T-helper 1 cell treated with Interleukin-12 subunit alpha and Interleukin-12 subunit beta and Interleukin-4 antibody, amounts not matched to agents 30 μg/mL and 1 μg/mL, for 36 hours (primary cell): Measurements from ENCODE around the gene TRAFD1.

Source experiments
- H3K27ac Mint-ChIP-seq: one replicate; pipeline ENCODE4 v1.8.0; 2021; ENCODE audit warnings: mild to moderate bottlenecking, mixed read lengths
- H3K27me3 Mint-ChIP-seq: one replicate; pipeline ENCODE4 v1.8.0; 2021; ENCODE audit warnings: low read depth, mixed read lengths
- H3K36me3 Mint-ChIP-seq: one replicate; pipeline ENCODE4 v1.8.0; 2021; ENCODE audit warnings: low read depth, mixed read lengths
- H3K4me1 Mint-ChIP-seq: one replicate; pipeline ENCODE4 v1.8.0; 2021; ENCODE audit warnings: low read depth, mixed read lengths
- H3K4me3 Mint-ChIP-seq: one replicate; pipeline ENCODE4 v1.8.0; 2021; ENCODE audit warnings: mild to moderate bottlenecking, moderate library complexity, mixed read lengths
- H3K9me3 Mint-ChIP-seq: one replicate; pipeline ENCODE4 v1.8.0; 2021; ENCODE audit warnings: mixed read lengths

The TRAFD1 gene

GRCh38 chr12:112170971-112171596 lies 45.7 kb downstream of the TRAFD1 start:
- Mint-ChIP-seq H3K36me3 (peaks cover 25% of the 10 kb centered on the region), H3K9me3 (no peaks in the 10 kb centered on the region), H3K4me1 (no peaks in the 10 kb centered on the region), H3K27me3 (no peaks in the 10 kb centered on the region), H3K4me3 (no peak overlapping the region), H3K27ac (no peak overlapping the region)

DNA sequence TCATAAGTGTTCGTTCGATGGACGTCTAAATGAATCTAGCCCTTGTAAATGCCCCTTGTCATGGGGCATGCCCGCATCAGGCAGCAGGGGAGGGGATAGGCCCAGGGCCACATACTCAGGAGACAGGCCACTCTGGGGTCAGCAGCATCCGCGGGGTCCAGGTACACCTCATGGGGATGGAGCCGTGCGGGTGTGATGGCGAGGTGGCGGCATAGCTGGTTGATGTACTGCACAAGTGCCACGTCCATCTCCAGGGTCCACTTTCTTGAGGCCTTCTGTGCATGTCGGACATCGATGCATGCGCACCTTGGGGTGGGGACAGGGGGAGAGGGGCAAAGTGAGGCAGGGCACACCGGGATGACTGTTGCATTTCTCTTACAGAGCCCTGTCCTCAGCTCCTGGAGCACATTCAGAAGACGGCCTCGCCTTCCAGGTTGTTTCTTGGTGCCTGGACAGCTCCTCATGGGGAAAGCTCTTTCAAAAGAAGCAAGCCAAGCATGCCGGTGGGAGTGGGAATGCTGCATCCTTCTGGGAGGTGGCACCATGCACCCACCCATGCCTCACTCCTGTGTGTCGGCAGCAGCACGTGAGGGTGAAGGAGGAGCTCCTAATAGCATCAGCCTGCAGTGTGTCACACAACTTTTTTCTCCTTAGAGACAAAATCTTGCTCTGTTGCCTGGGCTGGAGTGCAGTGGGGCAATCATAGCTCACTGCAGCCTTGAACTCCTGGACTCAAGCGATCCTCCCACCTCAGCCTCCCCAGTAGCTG lies 47.4 kb downstream of the TRAFD1 start:
- Mint-ChIP-seq H3K4me1 (no peaks in the 10 kb centered on the region), H3K27ac (no peak overlapping the region), H3K4me3 (no peak overlapping the region), H3K36me3 (peaks cover 28% of the 10 kb centered on the region), H3K27me3 (no peaks in the 10 kb centered on the region), H3K9me3 (no peaks in the 10 kb centered on the region)

DNA sequence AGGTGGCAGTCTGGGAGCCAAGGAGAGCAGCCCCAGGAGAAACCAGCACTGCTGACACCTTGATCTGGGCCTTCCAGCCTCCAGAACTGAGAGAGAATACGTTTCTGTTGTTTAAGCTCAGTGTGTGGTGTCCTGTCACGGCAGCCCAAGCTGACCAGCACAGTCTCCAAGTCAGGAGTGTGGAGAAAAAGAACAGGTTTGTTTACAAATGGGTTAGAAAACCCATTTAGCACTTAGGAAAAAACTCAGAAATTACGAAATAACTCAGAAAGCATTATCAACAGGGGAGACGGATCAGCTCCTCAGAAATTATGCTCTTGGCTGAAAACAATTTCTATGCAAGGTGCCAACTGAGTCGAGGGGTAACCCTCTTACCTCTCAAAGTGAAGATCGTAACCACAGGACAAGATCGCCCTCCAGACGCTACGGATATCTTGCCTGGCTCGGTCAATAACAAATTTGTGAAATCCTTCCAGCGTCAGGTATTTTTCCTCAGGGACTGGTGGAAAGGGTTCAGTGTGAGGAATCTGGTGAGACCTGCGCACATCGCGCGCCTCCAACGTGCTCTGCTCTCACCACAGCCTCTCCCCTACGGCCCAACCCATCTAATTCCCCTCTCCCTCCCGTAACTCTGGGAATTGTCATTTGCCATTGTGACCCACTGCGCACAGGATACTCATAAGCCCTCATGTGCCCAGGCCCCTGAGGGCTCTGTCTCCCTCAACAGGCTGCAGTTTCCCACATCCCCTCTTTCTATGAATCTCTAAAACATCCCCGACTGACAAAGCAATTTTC lies 50.2 kb downstream of the TRAFD1 start:
- Mint-ChIP-seq H3K27ac (no peak overlapping the region), H3K4me3 (no peak overlapping the region), H3K27me3 (no peaks in the 10 kb centered on the region), H3K4me1 (no peaks in the 10 kb centered on the region), H3K36me3 (peaks cover 27% of the 10 kb centered on the region), H3K9me3 (no peaks in the 10 kb centered on the region)

DNA sequence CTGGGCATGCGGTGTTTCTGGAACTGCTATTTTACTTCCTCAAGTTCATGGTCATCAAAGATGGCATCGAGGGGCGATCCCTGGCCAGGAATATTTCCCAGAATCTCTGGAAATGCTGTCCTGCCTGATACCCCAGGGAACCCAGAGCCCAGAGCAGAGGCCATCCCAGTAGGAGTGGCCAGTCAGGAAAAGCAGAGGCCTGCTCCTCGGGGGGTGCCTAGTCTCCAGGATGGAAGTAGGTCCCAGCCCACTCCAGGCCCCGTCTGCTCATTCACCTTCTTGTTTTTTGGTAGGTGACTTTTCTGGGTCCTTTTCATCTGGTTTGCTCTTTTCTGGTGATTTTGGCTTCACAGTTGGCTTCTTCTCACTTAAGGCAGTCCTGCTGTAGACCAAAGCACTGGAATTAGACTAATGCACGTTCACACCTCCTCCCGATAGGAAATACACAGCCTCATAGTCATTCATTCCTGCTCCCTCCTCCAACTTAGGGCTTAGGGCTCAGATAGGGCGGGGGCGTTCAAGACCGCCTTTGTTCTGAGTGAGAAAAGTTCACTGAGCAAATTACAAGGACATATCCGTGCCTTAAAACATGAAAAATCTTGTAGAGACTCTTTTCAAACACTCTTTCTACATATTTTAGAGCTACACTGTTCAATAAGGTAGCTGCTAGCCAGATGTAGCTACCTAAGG lies 51.1 kb downstream of the TRAFD1 start:
- no peaks in the 10 kb centered on the region for H3K27me3 Mint-ChIP-seq
- no peaks in the 10 kb centered on the region for H3K9me3 Mint-ChIP-seq
- H3K4me3 Mint-ChIP-seq = no peak overlapping the region
- peaks cover 24% of the 10 kb centered on the region for H3K36me3 Mint-ChIP-seq
- H3K27ac Mint-ChIP-seq = no peak overlapping the region
- H3K4me1 Mint-ChIP-seq = no peaks in the 10 kb centered on the region

DNA sequence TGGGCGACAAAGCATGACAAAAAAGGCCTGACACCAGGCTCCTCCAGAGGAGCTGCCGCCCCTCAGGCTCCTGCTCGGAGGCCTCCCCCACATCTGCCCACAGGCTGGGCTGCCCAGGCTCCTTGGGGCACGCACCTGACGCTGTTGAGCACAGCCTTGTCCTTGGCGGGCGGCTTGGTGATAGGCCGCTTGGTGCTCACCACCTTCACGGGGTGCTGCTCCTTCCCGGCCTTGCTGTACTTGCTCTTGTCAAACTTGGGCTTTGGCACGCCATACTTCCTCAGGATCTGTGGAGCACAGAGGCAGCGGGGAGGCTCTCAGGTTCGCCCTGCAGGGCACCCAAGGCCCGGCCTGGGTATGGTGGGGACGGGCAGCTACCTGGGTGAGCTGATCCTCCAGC lies 53.4 kb downstream of the TRAFD1 start:
- H3K4me1 Mint-ChIP-seq = peaks cover 9% of the 10 kb centered on the region
- no peaks in the 10 kb centered on the region for H3K9me3 Mint-ChIP-seq
- no peaks in the 10 kb centered on the region for H3K27me3 Mint-ChIP-seq
- H3K36me3 Mint-ChIP-seq = peaks cover 24% of the 10 kb centered on the region
- no peak overlapping the region for H3K27ac Mint-ChIP-seq
- H3K4me3 Mint-ChIP-seq = no peak overlapping the region

DNA sequence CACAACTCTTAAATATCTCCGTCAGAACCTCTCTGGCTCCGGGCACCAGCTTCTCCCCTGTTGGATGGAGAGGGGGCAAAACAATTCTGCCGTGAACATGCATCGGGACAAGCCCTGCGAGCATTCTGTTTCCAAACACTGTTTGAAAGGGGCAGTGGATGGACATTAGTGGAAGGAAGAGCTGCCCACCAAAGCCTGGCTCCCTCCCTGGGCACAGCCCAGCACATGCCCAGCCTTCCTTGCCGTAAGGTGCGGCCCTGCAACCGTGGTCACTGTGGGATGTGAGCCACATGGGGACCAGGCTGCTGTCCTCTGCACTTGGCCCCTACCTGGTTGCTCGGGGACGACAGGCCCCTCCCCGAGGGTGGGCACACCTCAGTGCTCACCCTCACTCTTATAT lies 54.0 kb downstream of the TRAFD1 start:
- Mint-ChIP-seq H3K4me1 (peaks cover 11% of the 10 kb centered on the region), H3K36me3 (peaks cover 27% of the 10 kb centered on the region), H3K9me3 (no peaks in the 10 kb centered on the region), H3K27ac (no peak overlapping the region), H3K27me3 (no peaks in the 10 kb centered on the region), H3K4me3 (no peak overlapping the region)

- no peaks in the 10 kb centered on the region for H3K27me3 Mint-ChIP-seq
- H3K27ac Mint-ChIP-seq = no peak overlapping the region
- peaks cover 25% of the 10 kb centered on the region for H3K36me3 Mint-ChIP-seq
- H3K4me1 Mint-ChIP-seq = peaks cover 11% of the 10 kb centered on the region
- H3K4me3 Mint-ChIP-seq = no peak overlapping the region
- no peaks in the 10 kb centered on the region for H3K9me3 Mint-ChIP-seq
These were observed 54.6 kb downstream of the TRAFD1 start for GRCh38 chr12:112179916-112180315.

DNA sequence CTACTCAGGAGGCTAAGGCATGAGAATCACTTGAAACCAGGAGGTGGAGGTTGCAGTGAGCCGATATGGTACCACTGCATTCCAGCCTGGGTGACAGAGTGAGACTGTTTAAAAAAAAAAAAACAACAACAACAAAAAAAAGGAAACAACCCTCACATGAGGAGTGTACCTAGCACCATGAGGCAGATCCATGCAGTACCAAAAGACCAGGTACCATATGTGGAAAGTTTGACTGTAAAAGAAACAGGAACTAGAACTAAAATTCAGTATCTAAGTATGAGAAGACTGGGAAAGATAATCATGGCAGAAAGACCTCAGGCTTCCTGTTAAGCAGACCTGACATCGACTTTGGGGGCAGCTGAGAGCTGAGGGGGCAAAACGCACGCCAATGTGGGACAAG lies 55.1 kb downstream of the TRAFD1 start:
- Mint-ChIP-seq H3K9me3 (no peaks in the 10 kb centered on the region), H3K4me1 (peaks cover 11% of the 10 kb centered on the region), H3K36me3 (peaks cover 20% of the 10 kb centered on the region), H3K27me3 (no peaks in the 10 kb centered on the region), H3K4me3 (no peak overlapping the region), H3K27ac (no peak overlapping the region)

DNA sequence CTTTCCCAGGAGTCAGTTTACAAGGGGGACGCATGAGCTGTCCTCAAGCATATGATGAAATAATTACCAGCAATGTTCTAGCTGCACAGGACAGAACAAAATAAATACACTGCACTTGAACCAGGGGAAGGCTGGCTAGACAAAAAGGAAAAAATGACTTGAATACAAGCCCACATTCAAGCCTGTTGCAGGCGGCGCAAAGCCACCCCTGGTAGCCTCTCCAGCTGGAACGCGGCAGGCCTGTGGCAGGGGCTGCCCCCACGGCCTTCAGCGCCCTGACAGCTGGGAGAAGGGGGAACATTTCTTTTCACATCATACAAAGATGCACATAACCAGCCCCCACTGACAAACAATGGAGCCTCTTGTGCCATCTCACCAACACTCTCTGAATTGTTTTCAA lies 57.1 kb downstream of the TRAFD1 start:
- H3K4me1 Mint-ChIP-seq = peaks cover 11% of the 10 kb centered on the region
- H3K36me3 Mint-ChIP-seq = peaks cover 12% of the 10 kb centered on the region
- no peak overlapping the region for H3K4me3 Mint-ChIP-seq
- H3K9me3 Mint-ChIP-seq = no peaks in the 10 kb centered on the region
- H3K27me3 Mint-ChIP-seq = no peaks in the 10 kb centered on the region
- H3K27ac Mint-ChIP-seq = no peak overlapping the region

DNA sequence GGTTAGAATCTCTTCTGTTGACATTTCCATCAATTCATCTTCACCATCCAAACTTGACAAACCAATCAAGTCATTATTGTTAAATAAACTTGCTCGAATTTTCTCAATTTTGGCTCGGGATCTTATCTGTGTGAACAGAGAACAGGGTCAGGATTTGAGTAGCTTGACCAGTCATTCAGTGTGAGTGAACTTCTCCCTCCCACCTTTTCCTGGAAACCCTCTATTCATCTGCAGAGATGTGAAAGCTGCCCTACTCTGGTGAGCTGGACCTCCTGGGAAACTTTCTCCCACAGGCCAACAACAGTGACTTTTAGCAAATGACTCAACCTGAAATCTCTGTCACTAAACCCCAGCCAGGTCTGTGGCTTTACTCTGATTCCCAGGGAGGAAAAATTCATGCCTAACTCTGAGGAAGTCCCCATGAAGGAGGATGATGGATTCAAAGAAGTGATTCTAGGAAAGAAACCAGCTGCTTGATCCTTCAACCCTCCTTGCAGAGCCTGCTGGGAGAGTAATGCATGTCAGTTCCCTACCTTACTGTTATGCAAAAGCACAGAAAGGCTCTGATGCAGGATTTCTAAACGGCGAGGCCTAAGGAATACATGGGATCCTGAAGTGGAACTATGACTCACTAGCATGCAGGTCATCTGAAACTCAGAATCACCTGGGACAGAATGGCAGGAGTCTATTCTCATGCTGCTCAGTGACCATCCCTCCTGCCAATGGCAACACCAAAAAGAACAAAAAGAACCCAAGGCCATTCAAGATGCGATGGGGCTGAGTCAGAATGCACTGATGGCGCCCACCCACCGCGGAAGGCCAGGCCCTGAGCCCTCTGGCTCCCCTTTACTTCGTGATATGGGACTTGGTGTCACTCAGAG lies 58.0 kb downstream of the TRAFD1 start:
- Mint-ChIP-seq H3K27me3 (no peaks in the 10 kb centered on the region), H3K27ac (no peak overlapping the region), H3K4me3 (no peak overlapping the region), H3K36me3 (peaks cover 12% of the 10 kb centered on the region), H3K4me1 (peaks cover 11% of the 10 kb centered on the region), H3K9me3 (no peaks in the 10 kb centered on the region)

- Mint-ChIP-seq H3K4me3 (no peak overlapping the region), H3K27me3 (no peaks in the 10 kb centered on the region), H3K27ac (no peak overlapping the region), H3K36me3 (peaks cover 9% of the 10 kb centered on the region), H3K9me3 (no peaks in the 10 kb centered on the region), H3K4me1 (peaks cover 11% of the 10 kb centered on the region)
These were observed 58.9 kb downstream of the TRAFD1 start for GRCh38 chr12:112184056-112184887.

GRCh38 chr12:112185093-112185923 lies 59.9 kb downstream of the TRAFD1 start:
- no peaks in the 10 kb centered on the region for H3K27me3 Mint-ChIP-seq
- H3K9me3 Mint-ChIP-seq = no peaks in the 10 kb centered on the region
- no peak overlapping the region for H3K27ac Mint-ChIP-seq
- peaks cover 11% of the 10 kb centered on the region for H3K4me1 Mint-ChIP-seq
- no peak overlapping the region for H3K4me3 Mint-ChIP-seq
- H3K36me3 Mint-ChIP-seq = peaks cover 10% of the 10 kb centered on the region
